Measurements from ENCODE around the gene ZNF415.
"Not testable (repeated sequence)": the region's sequence is repeated elsewhere in the genome, so short reads cannot be mapped to it uniquely, and the experiment has no call there.

Gene ZNF415

GRCh38 chr19:53102756-53103233, 29.9 kb downstream of the ZNF415 start:
- DNase-seq (ENCODE audit: low read depth in 2 of 2) = peak in 1 of 2 experiments; percentile 1

- DNase-seq (ENCODE audit: low read depth in 2 of 2) = no peak
These were observed 30.4 kb downstream of the ZNF415 start for GRCh38 chr19:53102206-53102755.

GRCh38 chr19:53101518-53101917, 31.2 kb downstream of the ZNF415 start:
- DNase-seq (ENCODE audit: low read depth in 2 of 2) = no peak

- not testable (repeated sequence) for DNase-seq (ENCODE audit: low read depth in 2 of 2)
These were observed 34.1 kb downstream of the ZNF415 start for GRCh38 chr19:53098570-53098969.

- DNase-seq (ENCODE audit: low read depth in 2 of 2) = not testable (repeated sequence)
These were observed 35.6 kb downstream of the ZNF415 start for GRCh38 chr19:53096982-53097690.

- not testable (repeated sequence) for DNase-seq (ENCODE audit: low read depth in 2 of 2)
These were observed 36.1 kb downstream of the ZNF415 start for GRCh38 chr19:53096579-53096978.

- no peak for DNase-seq (ENCODE audit: low read depth in 2 of 2)
These were observed 37.7 kb downstream of the ZNF415 start for GRCh38 chr19:53094754-53095575.

- DNase-seq (ENCODE audit: low read depth in 2 of 2) = no peak
These were observed 40.0 kb downstream of the ZNF415 start for GRCh38 chr19:53092723-53093122.

GRCh38 chr19:53091413-53092254, 41.1 kb downstream of the ZNF415 start:
- no peak for DNase-seq (ENCODE audit: low read depth in 2 of 2)

- DNase-seq (ENCODE audit: low read depth in 2 of 2) = no peak
These were observed 44.6 kb downstream of the ZNF415 start for GRCh38 chr19:53088091-53088490.

- no peak for DNase-seq (ENCODE audit: low read depth in 2 of 2)
These were observed 45.8 kb downstream of the ZNF415 start for GRCh38 chr19:53086949-53087348.

- DNase-seq (ENCODE audit: low read depth in 2 of 2) = no peak
These were observed 47.2 kb downstream of the ZNF415 start for GRCh38 chr19:53085496-53085895.

GRCh38 chr19:53082929-53083328, 49.8 kb downstream of the ZNF415 start:
- no peak for DNase-seq (ENCODE audit: low read depth in 2 of 2)

GRCh38 chr19:53079313-53079924, 53.3 kb downstream of the ZNF415 start:
- DNase-seq (ENCODE audit: low read depth in 2 of 2) = no peak

- no peak for DNase-seq (ENCODE audit: low read depth in 2 of 2)
These were observed 54.0 kb downstream of the ZNF415 start for GRCh38 chr19:53078668-53079067.

GRCh38 chr19:53076984-53077383, 55.7 kb downstream of the ZNF415 start:
- no peak for DNase-seq (ENCODE audit: low read depth in 2 of 2)

- no peak for DNase-seq (ENCODE audit: low read depth in 2 of 2)
These were observed 63.9 kb downstream of the ZNF415 start for GRCh38 chr19:53068834-53069233.

GRCh38 chr19:53068199-53068598, 64.5 kb downstream of the ZNF415 start:
- DNase-seq (ENCODE audit: low read depth in 2 of 2) = no peak

- no peak for DNase-seq (ENCODE audit: low read depth in 2 of 2)
These were observed 74.7 kb downstream of the ZNF415 start for GRCh38 chr19:53057904-53058580.
